ENCODE results near the gene CTRL.
"Not testable (repeated sequence)": the region's sequence is repeated elsewhere in the genome, so short reads cannot be mapped to it uniquely, and the experiment has no call there.

- TF ChIP-seq CTCF (IDR thresholded peaks at IDR 0.05; ENCODE audit: extremely low read depth in 1 of 2, insufficient read depth in 1 of 2, low read depth in 1 of 2, low read length in 2 of 2); POLR2A (IDR thresholded peaks at IDR 0.05; ENCODE audit: low read depth, low read length); POLR2AphosphoS5 (IDR thresholded peaks at IDR 0.05; ENCODE audit: insufficient read depth, low read depth, low read length): not testable (repeated sequence)
Observed at GRCh38 chr16:67915496-67915769, 16.2 kb downstream of the CTRL start.

All from endothelial cell of umbilical vein (primary cell).